Measurements from ENCODE around the gene MARK2. TPM values are rescaled to one million over a fixed set of nuclear protein-coding genes. Genes with fewer than 3 reads are reported as not detected.
A peak's percentile ranks its signal among the peaks of the same experiment; 100 is the strongest.

The MARK2 gene
- polyA plus RNA-seq, 3 donors: 32.4 to 55.7 (median 33.3) TPM

- Histone ChIP-seq H3K9me3 (replicated peaks in 1 of 2; ENCODE audit: control insufficient read depth in 1 of 2, insufficient read depth in 1 of 2, low read length in 2 of 2) (no peaks in the 10 kb centered on the region), H3K4me2 (replicated peaks; ENCODE audit: extremely low read depth, low read length, poor library complexity, severe bottlenecking) (peak overlapping the region; percentile 85), H3K79me2 (ENCODE audit: insufficient read depth, low read length) (peaks cover 33% of the 10 kb centered on the region), H2AFZ (ENCODE audit: insufficient read depth, low read depth, low read length, poor library complexity, severe bottlenecking) (no peak overlapping the region), H3K4me1 (ENCODE audit: control insufficient read depth in 1 of 2, insufficient read depth in 2 of 2, low read length in 2 of 2) (peaks cover 38 to 48% of the 10 kb centered on the region in 2 donors), H3K27me3 (ENCODE audit: control insufficient read depth in 2 of 2, insufficient read depth in 2 of 2, low read length in 2 of 2) (no peaks in the 10 kb centered on the region), H3K4me3 (replicated peaks in 1 of 3; ENCODE audit: low read depth in 2 of 3, low read length in 3 of 3) (peak overlapping the region in 1 of 3 experiments; percentile 99), H3K9ac (ENCODE audit: insufficient read depth, low read length, poor library complexity, severe bottlenecking) (no peak overlapping the region), H4K20me1 (ENCODE audit: insufficient read depth, low read length) (peaks cover 71% of the 10 kb centered on the region), H3K27ac (ENCODE audit: low read depth in 1 of 2, low read length in 2 of 2) (peak overlapping the region; percentile 87 to 97), H3K36me3 (replicated peaks in 1 of 2; ENCODE audit: control insufficient read depth in 1 of 2, insufficient read depth in 2 of 2, low read length in 2 of 2) (peaks cover 0 to 9% of the 10 kb centered on the region in 2 donors)
- Mint-ChIP-seq H3K4me3 (peak overlapping the region; percentile 82 to 88), H3K27me3 (ENCODE audit: low read depth in 3 of 3) (peaks cover 0 to 2% (median 2%) of the 10 kb centered on the region in 3 donors), H3K27ac (peak overlapping the region; percentile 92 to 98 (median 94)), H3K9me3 (peaks cover 0 to 2% (median 0%) of the 10 kb centered on the region in 7 donors), H3K4me1 (peaks cover 47% of the 10 kb centered on the region), H3K36me3 (peaks cover 15 to 24% of the 10 kb centered on the region in 2 donors)
- intact Hi-C loops (cut with micrococcal nuclease): loop anchor here (2.0 to 5.0 kb wide), 4 partner anchors 35 to 108 kb away; no protein-coding TSS in a partner anchor
- WGBS (ENCODE audit: insufficient coverage): 67% methylated on average over 1 of the region's 5 CpGs
- DNase-seq: peak; percentile 52 to 75 (median 72)
- TF ChIP-seq CTCF (IDR thresholded peaks at IDR 0.05): peak; percentile 88
Measured at GRCh38 chr11:63837027-63837688, 1.8 kb upstream of the MARK2 start.

- peaks cover 0 to 2% (median 2%) of the 10 kb centered on the region in 3 donors for H3K27me3 Mint-ChIP-seq (ENCODE audit: low read depth in 3 of 3)
- peak overlapping the region; percentile 98 for H3K9ac ChIP-seq (ENCODE audit: insufficient read depth, low read length, poor library complexity, severe bottlenecking)
Measured at GRCh38 chr11:63837739-63838138, 1.2 kb upstream of the MARK2 start.

More at GRCh38 chr11:63837739-63838138, 1.2 kb upstream of the MARK2 start:
- H3K4me3 Mint-ChIP-seq: peak overlapping the region; percentile 82 to 88
- Histone ChIP-seq H3K4me2 (replicated peaks; ENCODE audit: extremely low read depth, low read length, poor library complexity, severe bottlenecking) (peak overlapping the region; percentile 85), H3K27me3 (ENCODE audit: control insufficient read depth in 2 of 2, insufficient read depth in 2 of 2, low read length in 2 of 2) (no peaks in the 10 kb centered on the region), H2AFZ (ENCODE audit: insufficient read depth, low read depth, low read length, poor library complexity, severe bottlenecking) (no peak overlapping the region), H3K27ac (ENCODE audit: low read depth in 1 of 2, low read length in 2 of 2) (peak overlapping the region; percentile 87 to 97), H3K36me3 (replicated peaks in 1 of 2; ENCODE audit: control insufficient read depth in 1 of 2, insufficient read depth in 2 of 2, low read length in 2 of 2) (peaks cover 5 to 15% of the 10 kb centered on the region in 2 donors), H3K79me2 (ENCODE audit: insufficient read depth, low read length) (peaks cover 39% of the 10 kb centered on the region), H4K20me1 (ENCODE audit: insufficient read depth, low read length) (peaks cover 73% of the 10 kb centered on the region), H3K9me3 (replicated peaks in 1 of 2; ENCODE audit: control insufficient read depth in 1 of 2, insufficient read depth in 1 of 2, low read length in 2 of 2) (no peaks in the 10 kb centered on the region), H3K4me1 (ENCODE audit: control insufficient read depth in 1 of 2, insufficient read depth in 2 of 2, low read length in 2 of 2) (peaks cover 39 to 48% of the 10 kb centered on the region in 2 donors), H3K4me3 (replicated peaks in 1 of 3; ENCODE audit: low read depth in 2 of 3, low read length in 3 of 3) (peak overlapping the region; percentile 32 to 99 (median 60))
- H3K9me3 Mint-ChIP-seq: peaks cover 0 to 2% (median 0%) of the 10 kb centered on the region in 7 donors
- 12% methylated on average over 5 of the region's 5 CpGs for WGBS (ENCODE audit: insufficient coverage)
- DNase-seq: peak; percentile 54 to 85 (median 80)
- peaks cover 45% of the 10 kb centered on the region for H3K4me1 Mint-ChIP-seq
- intact Hi-C loops (cut with micrococcal nuclease): loop anchor here (2.0 to 5.0 kb wide), 5 partner anchors 35 to 107 kb away; no protein-coding TSS in a partner anchor
- peak overlapping the region; percentile 92 to 98 (median 94) for H3K27ac Mint-ChIP-seq
- peaks cover 18 to 30% of the 10 kb centered on the region in 2 donors for H3K36me3 Mint-ChIP-seq
- TF ChIP-seq CTCF (IDR thresholded peaks at IDR 0.05): no peak

All from CD14-positive monocyte (primary cell).